GM20000 (cell line): Measurements from ENCODE around the gene OR52J3.

ENCODE experiments used
- DNase-seq: peaks from one replicate; pipeline ENCODE4 v3.0.0; 2012; ENCODE audit warnings: low spot score
- CTCF ChIP-seq: IDR thresholded peaks from 2 replicates; pipeline ENCODE4 v1.5.1; 2012; ENCODE audit warnings: mild to moderate bottlenecking, control low read depth; ENCODE audit errors: extremely low read depth, missing control alignments

Gene OR52J3

DNA sequence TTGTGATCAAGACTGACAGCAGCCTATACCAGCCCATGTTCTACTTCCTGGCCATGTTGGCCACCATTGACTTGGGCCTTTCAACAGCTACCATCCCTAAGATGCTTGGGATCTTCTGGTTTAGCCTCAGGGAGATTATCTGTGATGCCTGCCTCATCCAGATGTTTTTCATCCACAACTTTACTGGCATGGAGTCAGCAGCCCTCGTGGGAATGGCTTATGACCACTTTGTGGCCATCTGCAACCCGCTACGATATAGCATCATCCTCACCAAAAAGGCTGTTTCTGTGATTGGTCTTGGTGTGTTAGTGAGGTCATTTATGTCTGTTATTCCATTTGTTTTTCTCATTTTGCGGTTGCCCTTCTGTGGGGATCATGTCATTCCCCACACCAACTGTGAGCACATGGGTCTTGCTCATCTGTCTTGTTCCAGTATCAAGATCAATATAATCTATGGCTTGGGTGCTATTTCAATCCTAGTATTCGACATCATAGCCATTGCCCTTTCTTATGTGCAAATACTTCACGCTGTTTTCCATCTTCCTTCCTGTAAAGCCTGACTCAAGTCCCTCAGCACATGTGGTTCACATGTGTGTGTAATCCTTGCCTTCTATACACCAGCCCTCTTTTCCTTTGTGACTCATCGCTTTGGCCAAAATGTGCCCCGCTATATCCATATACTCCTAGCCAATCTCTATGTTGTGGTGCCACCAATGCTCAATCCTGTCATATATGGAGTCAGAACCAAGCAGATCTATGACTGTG is 46.7 kb downstream of the OR52J3 start:
- no peak for TF ChIP-seq CTCF
- no peak for DNase-seq

DNA sequence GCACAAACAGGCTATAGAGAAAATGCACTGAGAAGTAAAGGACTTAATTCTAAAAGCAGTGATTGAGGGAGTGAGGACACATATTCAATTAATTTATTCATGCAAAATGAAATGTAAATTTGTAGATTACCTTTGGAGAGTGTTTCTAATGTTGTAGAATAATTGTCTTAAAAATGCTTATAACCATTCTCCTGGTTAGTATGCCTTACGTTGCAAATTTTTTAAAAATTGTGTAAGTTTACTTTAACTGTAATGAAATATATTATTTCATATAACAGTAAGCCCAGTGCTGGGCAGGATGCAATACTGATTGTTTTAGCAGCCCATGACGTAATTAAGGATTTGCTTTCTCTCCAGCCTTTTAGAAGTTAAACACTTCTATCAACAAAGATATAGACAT is 49.7 kb downstream of the OR52J3 start:
- no peak for TF ChIP-seq CTCF
- no peak for DNase-seq
